Bronchial epithelial cell (primary cell): Measurements from ENCODE around the gene GSG1L. TPM values are rescaled to one million over a fixed set of nuclear protein-coding genes. Genes with fewer than 3 reads are reported as not detected.

ENCODE experiments used
- DNase-seq: peaks from one replicate; pipeline ENCODE4 v3.0.0-alpha.2; 2010; ENCODE audit warnings: low read depth
- FAIRE-seq: peaks from 2 replicates; lab custom pipeline; 2011; peaks lifted over from hg19 to GRCh38; lab: Jason Lieb, UNC
- H3K27me3 ChIP-seq: 2 replicates; pipeline ENCODE4 v1.5.1; 2011; ENCODE audit warnings: low read length; ENCODE audit not compliant: control insufficient read depth, insufficient read depth
- H3K36me3 ChIP-seq: 2 replicates; pipeline ENCODE4 v1.5.1; 2011; ENCODE audit warnings: low read length; ENCODE audit not compliant: control insufficient read depth, insufficient read depth
- H3K4me3 ChIP-seq: 2 replicates; pipeline ENCODE4 v1.5.1; 2011; ENCODE audit warnings: mild to moderate bottlenecking, low read depth, low read length, control low read depth
- CTCF ChIP-seq: IDR thresholded peaks from 2 replicates; pipeline ENCODE4 v1.5.1; 2011; ENCODE audit warnings: mild to moderate bottlenecking, moderate library complexity, low read length, control low read depth, inconsistent platforms; ENCODE audit not compliant: insufficient read depth, severe bottlenecking
- total RNA-seq: library from RNA; depleted of rRNA; stranded (reverse); fragments of >200 nt; gene quantifications from 2 replicates; pipeline ENCODE4 v1.2.1, GENCODE V29; 2014

GSG1L gene
- total RNA-seq, 1 donor from 2014 or later = not detected

GRCh38 chr16:27894386-27894785 lies 169.1 kb downstream of the GSG1L start:
- Histone ChIP-seq H3K4me3 (no peak overlapping the region), H3K27me3 (no peaks in the 10 kb centered on the region), H3K36me3 (no peaks in the 10 kb centered on the region)
- FAIRE-seq = no peak
- TF ChIP-seq CTCF = no peak
- DNase-seq = no peak

DNA sequence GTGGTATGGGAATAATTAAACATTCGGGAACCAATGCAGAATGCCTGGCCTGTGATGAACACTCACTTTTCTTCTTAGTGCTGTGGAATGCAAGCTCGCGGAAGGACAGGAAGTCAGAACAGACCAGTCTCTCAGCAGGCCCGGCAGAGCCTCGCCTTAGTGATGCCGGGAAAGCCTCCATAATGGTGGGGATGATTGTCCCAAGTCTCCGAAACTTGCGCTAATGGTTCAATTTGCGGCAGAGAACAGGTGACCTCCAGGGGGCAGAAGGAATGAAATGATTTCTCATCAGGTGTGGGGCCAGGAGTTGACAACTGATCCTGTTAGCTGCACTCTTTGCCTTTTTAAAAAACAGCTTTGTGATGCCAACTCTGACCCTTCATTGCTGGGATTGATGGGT lies 170.6 kb downstream of the GSG1L start:
- no peak for TF ChIP-seq CTCF
- DNase-seq (no peak), FAIRE-seq (no peak)
- H3K36me3 ChIP-seq = no peaks in the 10 kb centered on the region
- no peaks in the 10 kb centered on the region for H3K27me3 ChIP-seq
- no peak overlapping the region for H3K4me3 ChIP-seq

DNA sequence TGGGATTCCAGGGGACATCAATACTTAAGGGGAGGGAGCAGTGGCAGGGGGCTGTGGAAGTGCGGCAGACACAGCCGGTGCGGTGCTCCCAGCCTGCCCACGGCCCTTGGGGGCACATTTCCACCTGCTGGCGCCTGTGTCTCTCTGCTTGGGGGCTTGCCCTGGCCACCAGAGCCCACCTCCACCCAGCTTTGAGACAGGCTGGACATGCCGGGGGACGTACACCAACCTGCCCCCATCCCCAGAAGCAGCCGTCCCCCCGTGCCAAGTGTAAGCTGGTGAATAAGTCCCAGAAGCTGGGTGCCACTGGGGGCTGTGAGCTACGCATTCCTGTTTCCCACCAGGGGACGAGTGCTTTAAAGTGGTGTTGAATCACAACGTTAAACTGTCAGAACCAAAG lies 172.6 kb downstream of the GSG1L start:
- TF ChIP-seq CTCF = no peak
- FAIRE-seq (no peak), DNase-seq (no peak)
- Histone ChIP-seq H3K4me3 (no peak overlapping the region), H3K27me3 (no peaks in the 10 kb centered on the region), H3K36me3 (no peaks in the 10 kb centered on the region)

GRCh38 chr16:27890006-27890405 lies 173.5 kb downstream of the GSG1L start:
- no peak for FAIRE-seq
- no peak for TF ChIP-seq CTCF
- DNase-seq = no peak
- Histone ChIP-seq H3K4me3 (no peak overlapping the region), H3K36me3 (no peaks in the 10 kb centered on the region), H3K27me3 (no peaks in the 10 kb centered on the region)

DNA sequence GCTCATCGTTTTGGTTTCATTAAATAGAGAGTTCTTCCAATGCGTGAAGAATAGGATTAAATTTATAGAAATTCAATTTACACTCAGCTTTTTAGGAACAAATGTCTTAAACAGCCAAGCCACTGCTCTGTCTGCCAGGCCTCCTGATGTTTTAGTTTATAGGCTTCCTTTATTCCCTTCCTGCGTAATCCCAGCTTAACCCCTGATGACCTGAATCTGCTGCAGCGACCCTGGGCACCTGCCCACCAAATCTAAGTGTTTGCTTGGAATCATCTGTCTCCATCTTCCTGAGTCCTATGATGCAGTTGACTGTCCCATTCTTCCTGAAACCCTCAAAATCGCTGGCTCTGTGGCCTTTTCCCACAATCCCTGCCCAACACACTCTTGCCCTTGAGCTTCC lies 179.9 kb downstream of the GSG1L start:
- FAIRE-seq = no peak

More for the DNA sequence above, 179.9 kb downstream of the GSG1L start:
- DNase-seq = no peak
- Histone ChIP-seq H3K4me3 (no peak overlapping the region), H3K36me3 (no peaks in the 10 kb centered on the region), H3K27me3 (no peaks in the 10 kb centered on the region)
- no peak for TF ChIP-seq CTCF
